DMS114 treated with DMSO at 0.1 percent for 48 hours (cell line): ENCODE results near the gene R3HDM2.
"Not testable (repeated sequence)": the region's sequence is repeated elsewhere in the genome, so short reads cannot be mapped to it uniquely, and the experiment has no call there.

ENCODE experiments used
- DNase-seq: peaks from one replicate; lab custom pipeline; 2025; ENCODE audit not compliant: unreplicated experiment; lab: John Stamatoyannopoulos, UW

R3HDM2 gene

DNA sequence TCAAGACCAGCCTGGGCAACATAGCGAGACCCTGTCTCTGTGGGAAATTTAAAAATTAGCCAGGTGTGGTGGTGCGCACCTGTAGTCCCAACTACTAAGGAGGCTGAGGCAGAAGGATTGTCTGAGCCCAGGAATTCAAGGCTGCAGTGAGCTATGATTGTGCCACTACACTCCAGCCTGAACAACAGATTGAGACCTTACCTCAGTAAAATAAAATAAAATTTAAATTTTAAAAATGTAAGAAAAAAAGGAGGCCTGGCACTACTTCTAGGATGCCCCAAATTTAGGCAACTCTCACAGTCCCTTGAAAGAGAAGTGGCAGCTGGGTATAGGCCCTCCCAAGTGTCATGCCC, 23.3 kb upstream of the R3HDM2 start:
- no peak for DNase-seq

DNA sequence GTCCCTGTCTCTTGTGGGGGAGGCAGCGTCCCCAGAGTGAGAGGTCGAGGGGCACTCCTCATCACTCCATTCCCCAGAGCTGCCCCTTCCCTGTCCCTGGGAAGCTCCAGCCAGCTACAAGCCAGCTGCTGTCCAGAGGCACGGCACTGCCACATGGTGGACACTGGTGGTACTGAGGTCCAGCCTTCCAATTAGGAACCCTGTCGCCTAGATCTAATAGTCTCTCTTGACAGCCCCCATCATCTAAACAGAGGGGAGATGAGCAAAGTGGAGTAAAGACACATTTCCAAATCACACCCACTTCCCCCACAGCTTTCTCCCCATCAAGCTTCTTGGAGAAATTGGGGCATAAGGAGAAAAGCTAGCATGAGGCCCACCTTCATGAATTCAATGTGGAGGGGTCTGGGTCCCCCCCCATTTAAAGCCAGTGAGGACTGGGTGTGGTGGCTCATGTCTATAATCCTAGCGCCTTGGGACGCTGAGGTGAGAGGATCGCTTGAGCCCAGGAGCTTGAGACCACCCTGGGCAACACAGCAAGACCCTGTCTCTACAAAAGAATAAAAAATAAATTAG, 22.2 kb upstream of the R3HDM2 start:
- peak; percentile 75 for DNase-seq

DNA sequence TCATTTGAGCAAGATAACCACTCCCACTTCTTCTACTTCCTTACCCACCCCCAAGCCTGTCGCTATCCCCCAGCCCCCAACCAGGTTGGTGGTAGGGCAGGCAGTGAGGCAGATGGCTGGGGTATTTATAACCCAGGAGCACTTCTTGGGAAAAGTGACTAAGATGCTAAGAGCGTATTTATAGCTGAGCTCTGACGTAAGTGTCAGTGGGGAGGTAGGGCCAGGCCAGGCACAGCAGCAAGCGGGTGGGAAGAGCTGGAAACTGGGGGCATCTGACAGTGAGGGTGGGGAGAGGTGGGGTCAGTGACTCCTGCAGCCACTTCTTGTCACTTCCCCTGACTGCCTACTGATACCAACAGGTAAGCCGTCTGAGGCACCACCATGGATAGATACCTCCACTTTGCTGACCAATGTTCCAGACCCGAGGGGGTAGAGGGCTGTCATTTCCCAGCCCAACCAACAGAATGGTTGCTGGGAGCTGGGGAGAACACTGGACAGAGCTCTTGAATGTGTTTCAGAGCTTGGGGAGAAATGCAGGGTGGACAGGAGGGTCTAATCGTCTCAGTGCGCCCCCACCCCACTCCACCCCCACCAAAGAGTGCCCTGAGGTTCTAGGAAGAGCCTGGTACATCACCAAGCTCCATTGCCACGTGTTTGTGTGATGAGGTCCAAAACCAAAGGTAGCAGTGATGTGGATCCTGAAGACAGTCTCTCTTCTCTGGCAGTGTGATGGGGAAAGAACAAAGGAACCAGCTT, 21.5 kb upstream of the R3HDM2 start:
- no peak for DNase-seq

DNA sequence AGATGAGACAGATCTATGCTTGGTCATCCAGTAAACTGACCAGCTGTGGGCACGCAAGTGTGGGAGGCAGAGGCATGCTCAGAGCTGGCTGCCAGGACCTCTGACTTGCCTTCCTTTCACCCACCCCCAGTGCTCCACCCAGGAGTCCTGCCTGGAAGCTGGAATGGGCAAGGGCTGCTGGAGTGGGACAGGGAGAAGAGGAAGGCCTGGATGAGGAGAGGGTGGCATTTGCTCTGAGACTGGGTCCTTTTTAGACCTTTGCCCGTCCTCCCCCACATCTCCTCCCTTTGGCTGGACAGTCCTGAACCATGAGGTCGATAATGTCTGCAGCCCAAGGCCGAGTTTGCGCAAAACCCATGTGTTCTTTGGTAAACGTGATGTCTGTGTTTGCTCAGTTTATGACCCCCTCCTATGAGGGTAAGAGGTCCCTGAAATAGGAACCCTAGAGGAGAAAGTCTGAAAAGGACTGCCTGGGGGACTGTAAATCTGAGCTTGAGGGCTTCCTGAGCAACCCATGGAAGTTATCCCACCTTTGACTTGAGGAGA, 20.5 kb upstream of the R3HDM2 start:
- DNase-seq, result no peak

DNA sequence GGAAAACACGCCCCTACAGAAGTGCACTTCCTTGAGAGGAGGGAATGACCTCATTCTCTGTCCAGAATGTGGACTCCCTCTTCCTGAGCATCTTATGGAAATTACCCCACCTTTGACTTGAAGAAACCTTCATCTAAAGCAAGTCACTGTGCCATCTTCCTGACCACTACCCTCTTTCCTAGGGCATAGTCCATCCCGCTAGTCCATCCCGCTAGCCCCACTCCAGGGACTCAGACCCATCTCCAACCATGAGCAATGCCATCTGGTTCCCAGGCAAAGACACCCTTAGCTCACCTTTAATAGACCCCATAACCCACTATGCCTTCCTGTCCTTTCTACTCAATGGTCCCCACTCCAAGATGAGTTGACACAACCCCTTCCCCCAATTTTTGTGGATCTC, 19.2 kb upstream of the R3HDM2 start:
- DNase-seq, result no peak

DNA sequence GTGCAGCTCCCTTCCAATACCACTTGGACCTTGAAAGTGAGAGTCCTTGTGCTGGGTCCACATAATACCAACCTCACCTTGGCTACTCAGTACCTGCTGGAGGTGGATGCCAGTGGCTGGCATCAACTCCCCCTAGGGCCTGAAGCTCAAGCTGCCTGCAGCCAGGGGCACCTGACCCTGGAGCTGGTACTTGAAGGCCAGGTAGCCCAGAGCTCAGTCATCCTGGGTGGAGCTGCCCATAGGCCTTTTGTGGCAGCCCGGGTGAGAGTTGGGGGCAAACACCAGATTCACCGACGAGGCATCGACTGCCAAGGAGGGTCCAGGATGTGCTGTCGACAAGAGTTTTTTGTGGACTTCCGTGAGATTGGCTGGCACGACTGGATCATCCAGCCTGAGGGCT, 18.5 kb upstream of the R3HDM2 start:
- DNase-seq, result no peak

DNA sequence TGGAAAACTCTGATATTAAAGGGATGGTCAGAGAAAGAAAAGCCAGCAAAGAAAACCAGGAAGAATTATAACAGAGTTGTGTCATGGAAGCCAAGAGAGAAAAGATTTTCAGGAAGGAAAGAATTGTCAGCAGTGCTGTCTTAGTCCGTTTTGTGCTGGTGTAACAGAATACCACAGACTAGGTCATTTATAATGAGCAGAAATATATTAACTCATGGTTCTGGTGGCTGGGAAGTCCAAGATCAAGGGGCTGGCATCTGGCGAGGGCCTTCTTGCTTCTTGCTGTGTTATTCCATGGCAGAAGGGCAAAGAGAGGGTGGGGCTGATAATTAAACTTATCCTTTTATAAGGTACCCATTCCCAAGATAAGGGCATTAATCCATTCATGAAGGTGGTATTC, 17.8 kb upstream of the R3HDM2 start:
- no peak for DNase-seq

DNA sequence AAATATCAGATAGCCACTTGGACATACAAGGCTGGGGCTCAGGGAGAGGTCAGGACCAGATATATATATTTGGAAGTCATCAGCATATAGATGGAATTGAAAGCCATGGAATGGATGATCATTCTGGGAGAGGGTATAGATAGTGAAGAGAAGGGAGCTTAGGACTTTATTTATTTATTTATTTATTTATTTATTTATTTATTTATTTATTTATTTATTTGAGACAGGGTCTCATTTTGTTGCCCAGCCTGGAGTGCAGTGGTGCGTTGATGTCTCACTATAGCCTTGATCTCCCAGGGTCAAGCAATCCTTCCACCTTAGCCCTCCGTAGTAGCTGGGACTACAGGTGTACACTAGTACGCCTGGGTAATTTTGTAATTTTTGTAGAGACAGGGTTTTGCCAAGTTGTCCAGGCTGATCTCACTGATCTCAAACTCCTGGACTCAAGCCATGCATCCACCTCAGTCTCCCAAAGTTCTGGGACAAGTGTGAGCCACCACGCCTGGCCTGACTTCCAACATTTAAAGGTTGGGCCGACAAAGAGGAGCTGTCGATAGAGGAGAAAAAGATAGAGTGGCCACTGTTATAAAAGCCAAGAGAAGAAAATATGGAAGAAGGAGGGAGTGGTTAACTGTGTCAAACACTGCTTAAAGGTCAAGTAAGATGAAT, 15.6 kb upstream of the R3HDM2 start:
- DNase-seq, result no peak

DNA sequence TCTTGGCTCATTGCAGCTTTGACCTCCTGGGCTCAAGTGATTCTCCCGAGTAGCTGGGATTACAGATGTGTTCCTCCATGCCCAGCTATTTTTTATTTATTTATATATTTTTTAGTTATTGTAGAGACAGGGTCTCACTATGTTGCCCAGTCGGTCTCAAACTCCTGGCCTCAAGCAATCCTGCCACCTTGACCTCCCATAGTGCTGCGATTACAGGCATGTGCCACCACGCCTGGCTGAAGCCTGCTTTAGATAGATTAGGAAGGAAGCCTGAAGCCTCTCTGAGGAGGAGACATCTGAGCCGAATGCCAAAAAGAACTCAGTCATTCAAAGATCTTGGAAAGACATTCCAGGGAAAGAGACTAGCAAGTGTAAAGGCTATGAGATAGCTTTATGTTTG, 13.9 kb upstream of the R3HDM2 start:
- no peak for DNase-seq

DNA sequence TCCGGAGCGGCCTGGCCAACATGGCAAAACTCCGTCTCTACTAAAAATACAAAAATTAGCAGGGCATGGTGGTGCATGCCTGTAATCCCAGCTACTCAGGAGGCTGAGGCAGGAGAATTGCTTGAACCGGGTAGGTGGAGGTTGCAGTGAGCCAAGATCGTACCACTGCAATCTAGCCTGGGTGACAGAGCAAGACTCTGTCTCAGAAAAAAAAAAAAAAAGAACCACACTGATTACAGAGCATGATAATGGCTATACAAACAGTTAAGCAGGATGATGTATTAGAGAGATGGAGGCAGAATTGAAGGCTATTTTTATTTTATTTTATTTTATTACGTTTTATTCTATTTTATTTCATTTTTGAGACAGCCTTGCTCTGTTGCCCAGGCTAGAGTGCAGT, 13.5 kb upstream of the R3HDM2 start:
- not testable (repeated sequence) for DNase-seq

DNA sequence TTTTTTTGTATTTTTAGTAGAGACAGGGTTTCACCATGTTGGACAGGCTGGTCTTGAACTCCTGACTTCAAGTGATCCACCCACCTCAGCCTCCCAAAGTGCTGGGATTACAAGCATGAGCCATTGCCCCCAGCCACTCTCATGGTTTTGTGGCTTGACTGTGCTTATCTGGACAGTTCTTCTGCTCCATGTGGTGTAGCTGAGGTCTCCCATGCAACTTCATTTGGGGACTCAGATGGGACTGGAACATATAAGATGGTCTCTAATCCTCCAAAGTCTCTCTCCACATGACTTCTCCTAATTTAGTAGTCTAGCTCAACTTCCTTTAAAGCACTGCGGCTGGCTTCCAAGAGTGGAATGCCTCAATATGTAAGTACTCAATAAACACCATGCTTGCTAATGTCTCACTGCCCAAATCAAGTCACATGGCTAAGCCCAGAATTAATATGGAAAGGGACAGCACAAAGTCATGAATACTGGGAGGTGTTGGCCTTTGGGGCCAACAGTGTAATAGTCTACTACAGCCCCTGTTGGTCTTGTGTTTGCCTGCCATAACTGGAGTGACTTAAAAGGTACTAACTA, 11.1 kb upstream of the R3HDM2 start:
- DNase-seq, result no peak

DNA sequence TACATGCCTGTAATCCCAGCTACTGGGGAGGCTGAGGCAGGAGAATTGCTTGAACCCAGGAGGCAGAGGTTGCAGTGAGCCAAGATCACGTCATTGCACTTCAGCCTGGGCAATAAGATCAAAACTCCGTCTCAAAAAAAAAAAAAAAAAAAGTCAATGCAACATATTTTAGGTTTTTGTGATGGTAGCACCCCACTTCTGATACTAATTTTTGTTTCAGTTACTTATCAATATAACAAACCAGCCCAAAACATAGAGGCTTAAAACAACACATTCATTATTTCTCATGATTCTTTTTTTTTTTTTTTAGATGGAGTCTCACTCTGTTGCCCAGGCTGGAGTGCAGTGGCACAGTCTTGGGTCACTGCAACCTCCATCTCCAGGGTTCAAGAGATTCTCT, 10.6 kb upstream of the R3HDM2 start:
- not testable (repeated sequence) for DNase-seq

DNA sequence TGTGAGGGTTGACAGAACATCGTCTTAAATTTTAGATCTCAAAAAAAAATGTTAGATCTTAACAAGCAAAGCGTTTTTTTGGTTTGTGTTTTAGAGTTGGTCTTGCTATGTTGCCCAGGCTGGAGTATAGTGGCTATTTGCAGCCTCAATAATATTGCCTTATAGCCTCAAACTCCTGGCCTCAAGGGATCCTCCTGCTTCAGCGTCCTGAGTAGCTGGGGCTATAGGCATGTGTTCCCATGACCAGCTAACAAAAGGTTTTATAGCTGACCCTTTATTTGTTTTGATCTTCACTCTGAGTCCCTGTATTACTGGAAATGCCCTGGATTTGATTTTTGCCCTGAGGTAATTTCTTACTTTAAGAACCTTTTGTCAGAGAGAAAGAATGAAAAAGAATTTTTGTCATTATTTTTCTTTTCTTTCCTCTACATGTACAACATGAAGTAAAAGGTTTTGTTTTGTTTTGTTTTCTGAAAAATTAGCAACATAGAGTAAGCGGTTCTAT, 9.0 kb upstream of the R3HDM2 start:
- no peak for DNase-seq

DNA sequence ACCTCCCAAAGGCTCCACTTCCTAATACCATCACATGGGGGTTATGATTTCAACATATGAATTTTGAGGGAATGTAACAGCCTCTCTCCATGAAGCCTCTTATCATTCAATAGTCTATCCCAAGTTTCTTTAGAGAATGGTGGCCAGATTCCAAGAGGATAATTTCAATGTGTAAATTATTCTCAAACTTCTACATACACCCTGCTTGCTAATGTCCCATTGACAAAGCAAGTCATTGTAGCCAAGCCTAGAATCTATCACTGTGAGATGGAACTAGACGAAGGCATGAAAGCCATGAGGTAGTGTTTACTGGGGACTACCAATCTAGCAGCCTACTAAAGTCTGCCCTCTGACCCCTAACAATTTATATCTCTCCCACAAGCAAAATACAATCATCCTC, 7.6 kb upstream of the R3HDM2 start:
- no peak for DNase-seq

DNA sequence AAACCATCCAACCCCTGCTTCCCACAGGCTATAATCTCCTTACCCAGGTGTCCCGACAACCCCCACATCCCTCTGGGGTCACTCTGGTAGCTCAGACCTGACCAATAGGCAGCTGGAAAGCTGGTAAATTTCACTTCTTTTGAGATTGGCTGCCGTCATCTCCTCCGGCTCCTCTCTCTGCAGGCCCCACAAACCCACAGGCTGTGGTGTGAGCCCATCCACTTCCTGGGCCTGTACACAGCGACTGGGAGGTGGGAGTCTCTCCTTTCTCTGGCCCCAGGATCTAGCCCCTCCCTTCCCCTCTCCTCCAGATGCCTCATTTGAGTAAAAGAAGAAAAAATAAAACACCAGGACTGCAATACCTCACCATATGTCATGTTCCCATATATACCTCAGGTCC, 4.5 kb upstream of the R3HDM2 start:
- DNase-seq, result no peak

DNA sequence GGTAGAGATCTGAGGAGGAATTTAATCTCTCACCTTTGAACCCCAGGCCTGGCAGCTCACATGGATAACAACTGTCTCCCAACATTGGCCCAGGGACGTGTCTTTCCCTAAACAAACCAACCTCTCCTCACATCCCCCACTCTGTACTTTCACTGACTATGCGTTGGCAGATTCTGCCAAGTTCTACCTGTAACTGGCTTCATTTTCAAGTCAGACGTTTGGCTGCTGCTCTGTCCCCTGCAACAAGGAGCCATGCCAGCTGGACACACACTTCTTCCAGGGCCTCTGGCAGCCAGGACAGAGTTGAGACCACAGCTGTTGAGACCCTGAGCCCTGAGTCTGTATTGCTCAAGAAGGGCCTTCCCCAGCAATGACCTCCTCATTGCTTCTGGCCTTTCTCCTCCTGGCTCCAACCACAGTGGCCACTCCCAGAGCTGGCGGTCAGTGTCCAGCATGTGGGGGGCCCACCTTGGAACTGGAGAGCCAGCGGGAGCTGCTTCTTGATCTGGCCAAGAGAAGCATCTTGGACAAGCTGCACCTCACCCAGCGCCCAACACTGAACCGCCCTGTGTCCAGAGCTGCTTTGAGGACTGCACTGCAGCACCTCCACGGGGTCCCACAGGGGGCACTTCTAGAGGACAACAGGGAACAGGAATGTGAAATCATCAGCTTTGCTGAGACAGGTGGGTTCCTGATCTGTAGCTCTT, 3.8 kb upstream of the R3HDM2 start, which contains the start of gene INHBC:
Gene INHBC (plus strand): TSS at position 268 of the 707 bp plus-strand sequence. CDS start 103 bp downstream, at position 371.
- DNase-seq, result no peak

DNA sequence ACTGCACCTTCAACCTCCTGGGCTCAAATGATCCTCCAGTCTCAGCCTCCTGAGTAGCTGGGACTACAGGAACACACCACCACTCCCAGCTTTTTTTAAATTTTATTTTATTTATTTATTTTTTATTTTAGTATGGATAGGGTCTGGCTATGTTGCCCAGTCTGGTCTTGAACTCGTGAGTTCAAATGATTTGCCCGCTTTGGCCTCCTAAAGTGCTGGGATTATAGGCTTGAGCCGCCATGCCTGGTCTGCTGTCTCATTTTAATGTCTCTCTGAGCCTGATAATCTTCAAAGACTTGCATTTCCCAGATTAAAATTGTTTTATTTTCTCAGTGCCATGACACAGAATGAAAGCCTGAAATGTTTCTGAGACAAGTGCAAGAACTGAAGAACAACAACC, 2.5 kb upstream of the R3HDM2 start:
- DNase-seq, result no peak

DNA sequence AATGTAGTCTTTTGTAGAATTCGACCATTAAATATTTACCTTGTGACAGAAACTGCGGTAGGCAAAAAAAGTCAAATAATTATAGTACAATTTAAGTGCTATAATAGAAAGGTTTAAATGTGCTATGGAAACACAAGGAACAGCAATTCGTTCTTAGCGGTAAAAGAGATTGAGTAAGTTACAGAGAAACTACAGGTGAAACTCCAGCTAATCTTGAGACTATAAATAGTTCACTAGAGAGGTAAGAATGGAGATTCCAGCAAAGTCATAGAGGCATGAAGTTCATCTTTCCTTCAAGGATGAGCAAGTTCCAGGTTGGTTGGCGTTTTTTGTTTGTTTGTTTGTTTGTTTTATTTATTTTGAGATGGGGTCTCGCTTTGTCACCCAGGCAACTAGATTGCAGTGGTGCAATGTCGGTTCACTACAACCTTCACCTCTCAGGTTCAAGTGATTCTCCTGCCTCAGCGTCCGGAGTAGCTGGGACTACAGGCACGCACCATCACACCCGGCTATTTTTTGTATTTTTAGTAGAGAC, 878 bp upstream of the R3HDM2 start:
- DNase-seq, result no peak

DNA sequence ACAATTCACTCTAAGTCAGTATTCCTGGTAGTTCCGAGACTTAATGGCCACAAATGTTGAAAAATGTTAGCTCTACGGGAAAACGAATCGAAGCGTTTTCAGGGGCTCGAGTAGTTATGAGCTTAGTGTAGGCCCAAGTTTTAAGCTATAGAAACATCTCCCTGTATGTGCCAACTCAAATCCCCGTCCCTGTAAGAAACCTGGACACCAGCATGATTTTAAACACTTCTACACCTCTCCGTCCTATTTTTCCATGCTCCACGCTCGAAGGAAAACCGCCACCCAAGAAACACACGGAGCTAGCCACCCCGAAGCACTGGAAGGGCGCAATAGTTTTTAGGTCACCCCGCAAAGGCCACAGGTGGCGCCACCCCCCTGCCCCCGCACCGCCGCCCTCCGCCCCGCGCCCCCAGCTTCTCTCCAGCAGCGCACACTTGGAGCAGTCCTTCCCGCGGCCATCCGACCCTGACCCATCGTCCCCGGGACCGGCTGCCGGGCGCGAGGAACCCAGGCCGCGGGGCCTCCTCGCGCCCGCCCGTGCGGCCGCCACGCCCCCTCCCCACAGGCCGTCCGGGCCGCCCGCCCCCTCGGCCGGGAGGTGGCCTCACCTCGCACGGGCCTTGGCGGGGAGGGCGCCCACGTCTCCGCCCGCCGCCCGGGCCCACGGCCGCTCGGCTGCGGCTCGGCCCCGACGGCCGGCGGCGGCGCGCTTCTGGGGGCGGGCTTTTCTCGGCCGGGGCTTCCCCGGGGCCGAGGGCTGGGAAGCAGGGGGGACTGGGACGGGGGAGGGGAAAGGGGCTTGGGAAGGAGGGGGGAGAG, 522 bp downstream of the R3HDM2 start:
- no peak for DNase-seq
